ENCODE data around the gene DNM3.

DNA sequence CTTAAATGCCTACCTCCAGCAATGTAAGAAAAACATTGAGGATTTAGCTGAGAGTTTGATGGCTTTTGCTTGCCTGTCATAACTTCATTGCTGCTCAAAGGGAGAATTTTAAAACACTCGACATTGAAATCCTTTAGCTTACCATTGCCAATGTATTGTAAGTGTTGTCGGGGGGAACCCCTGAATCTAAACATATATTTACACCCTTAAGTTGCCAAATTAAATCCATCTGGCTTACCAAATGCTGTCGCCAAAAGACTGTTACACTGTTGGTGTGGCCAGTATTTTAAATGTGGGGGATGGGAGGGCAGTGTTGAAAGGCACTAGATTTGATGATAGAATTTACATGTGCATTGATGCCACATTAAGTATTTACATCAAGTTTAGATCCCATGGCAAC, 554.3 kb downstream of the DNM3 start:
- TF ChIP-seq, protein P1, sequence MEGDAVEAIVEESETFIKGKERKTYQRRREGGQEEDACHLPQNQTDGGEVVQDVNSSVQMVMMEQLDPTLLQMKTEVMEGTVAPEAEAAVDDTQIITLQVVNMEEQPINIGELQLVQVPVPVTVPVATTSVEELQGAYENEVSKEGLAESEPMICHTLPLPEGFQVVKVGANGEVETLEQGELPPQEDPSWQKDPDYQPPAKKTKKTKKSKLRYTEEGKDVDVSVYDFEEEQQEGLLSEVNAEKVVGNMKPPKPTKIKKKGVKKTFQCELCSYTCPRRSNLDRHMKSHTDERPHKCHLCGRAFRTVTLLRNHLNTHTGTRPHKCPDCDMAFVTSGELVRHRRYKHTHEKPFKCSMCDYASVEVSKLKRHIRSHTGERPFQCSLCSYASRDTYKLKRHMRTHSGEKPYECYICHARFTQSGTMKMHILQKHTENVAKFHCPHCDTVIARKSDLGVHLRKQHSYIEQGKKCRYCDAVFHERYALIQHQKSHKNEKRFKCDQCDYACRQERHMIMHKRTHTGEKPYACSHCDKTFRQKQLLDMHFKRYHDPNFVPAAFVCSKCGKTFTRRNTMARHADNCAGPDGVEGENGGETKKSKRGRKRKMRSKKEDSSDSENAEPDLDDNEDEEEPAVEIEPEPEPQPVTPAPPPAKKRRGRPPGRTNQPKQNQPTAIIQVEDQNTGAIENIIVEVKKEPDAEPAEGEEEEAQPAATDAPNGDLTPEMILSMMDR (IDR thresholded peaks at IDR 0.05) = no peak
- no peak for TF ChIP-seq EP300 (IDR thresholded peaks at IDR 0.05)
- TF ChIP-seq POLR2AphosphoS5 (IDR thresholded peaks at IDR 0.05) = no peak
